NCI-H2081 treated with DMSO at 0.1 percent for 48 hours (cell line): ENCODE results near the gene CAND1.
"Not testable (repeated sequence)": the region's sequence is repeated elsewhere in the genome, so short reads cannot be mapped to it uniquely, and the experiment has no call there.

Experiments
- DNase-seq: peaks from one replicate; lab custom pipeline; 2025; lab: John Stamatoyannopoulos, UW

The CAND1 gene

DNA sequence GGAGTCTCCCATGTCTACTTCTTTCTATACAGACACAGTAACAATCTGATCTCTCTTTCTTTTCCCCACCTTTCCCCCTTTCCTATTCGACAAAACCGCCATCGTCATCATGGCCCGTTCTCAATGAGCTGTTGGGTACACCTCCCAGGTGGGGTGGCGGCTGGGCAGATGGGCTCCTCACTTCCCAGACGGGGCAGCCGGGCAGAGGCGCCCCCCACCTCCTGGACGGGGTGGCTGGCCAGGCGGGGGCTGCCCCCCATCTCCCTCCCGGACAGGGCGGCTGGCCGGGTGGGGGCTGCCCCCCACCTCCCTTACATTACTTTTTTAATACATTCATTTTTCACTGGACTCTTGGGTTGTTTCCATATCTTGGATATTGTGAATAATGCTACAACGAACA lies 71.9 kb downstream of the CAND1 start:
- DNase-seq = not testable (repeated sequence)

DNA sequence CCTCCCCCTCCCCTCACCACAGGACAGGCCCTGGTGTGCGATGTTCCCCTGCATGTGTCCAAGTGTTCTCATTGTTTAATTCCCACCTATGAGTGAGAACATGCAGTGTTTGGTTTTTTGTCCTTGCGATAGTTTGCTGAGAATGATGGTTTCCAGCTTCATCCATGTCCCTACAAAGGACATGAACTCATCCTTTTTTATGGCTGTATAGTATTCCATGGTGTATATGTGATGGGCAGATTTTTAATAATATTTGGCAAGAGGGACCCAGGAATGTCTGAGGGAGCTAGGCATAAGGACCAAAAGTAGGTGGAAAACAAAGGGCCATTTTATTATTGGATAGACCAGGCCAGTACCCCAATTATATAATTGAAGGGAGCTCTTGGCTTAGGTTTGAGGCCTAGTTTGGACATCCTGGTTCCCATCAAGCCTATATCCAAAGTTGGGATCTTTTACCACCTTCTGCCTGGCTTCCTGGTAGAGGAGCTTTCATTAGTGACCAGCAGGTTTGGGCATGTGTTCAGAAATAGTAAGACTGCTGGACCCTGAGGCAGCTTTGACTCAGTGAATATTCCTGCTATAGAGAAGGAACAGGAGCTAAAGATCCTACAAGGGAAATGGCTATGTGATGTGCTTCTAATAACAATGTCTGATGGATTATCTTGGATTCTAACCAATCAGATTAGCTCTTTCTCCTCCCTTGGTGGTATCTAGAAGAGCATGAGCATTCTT lies 76.0 kb downstream of the CAND1 start:
- DNase-seq = no peak

DNA sequence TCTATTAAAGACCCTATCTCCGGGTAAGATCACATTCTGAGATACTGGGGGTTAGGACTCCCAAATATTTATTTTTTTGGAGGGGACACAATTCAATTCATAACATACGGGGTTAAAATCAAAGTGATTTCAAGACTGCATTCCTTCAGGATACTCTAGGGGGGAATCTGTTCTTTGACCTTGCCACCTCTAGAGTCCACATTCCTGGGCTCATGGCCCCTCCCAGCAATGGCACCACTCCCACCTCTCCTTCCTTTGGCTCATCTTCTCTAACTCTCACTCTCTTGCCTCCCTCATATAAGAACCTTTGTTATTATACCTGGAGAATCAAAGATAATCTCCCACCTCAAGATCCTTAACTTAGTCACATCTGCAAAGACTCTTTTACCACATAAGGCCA lies 79.5 kb downstream of the CAND1 start:
- no peak for DNase-seq

DNA sequence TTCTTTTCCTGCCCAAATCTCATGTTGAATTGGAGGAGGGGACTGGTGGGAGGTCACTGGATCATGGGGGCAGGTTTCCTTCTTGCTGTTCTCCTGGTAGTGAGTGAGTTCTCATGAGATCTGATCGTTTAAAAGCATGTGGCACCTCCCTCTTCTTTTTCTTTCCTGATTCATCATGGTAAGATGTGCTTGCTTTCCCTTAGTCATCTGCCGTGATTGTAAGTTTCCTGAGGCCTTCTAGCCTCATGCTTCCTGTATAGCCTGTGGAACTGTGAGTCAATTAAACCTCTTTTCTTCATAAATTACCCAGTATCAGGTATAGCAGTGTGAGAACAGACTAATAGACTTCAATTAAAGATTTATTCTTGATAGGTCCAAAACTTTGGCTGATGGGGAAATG lies 83.5 kb downstream of the CAND1 start:
- DNase-seq = no peak

DNA sequence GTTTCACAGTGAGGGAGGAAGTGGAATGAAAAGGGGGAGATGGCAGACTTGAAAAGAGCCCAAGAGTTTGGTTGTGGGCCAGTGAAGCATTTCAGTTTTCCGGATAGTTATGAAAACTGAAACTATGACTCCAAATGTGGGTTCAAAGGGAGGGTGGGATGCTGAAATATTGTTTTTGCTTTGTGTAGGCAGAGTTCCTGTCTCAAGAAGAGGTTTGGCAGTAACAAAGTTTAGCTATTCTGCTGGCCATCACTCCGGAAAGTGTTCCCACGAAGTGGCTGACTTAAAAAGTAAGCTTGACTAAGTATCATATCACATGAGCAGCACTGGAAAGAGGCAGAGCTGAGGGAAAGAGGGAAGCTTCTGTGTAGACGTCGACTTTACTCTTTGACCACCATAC lies 85.2 kb downstream of the CAND1 start:
- DNase-seq = no peak

DNA sequence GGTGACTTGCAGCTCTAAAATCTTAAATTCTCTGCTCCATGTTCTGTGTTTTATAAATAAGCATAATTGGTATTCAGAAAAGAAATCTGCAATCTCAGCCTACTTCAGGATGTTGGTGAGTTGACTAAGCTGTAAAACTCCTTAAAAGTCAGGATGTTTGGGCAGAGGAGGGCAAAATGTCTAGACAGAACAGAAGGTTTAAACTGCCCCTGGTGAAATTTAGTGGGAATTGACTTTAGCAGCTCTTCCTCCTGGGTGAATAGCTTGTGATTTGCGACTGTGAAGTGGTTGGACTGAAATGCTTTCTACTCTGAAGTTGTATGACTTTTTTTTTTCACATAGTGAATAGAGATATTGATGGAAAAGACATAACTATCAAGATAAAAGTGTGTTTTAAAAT lies 85.8 kb downstream of the CAND1 start:
- no peak for DNase-seq

DNA sequence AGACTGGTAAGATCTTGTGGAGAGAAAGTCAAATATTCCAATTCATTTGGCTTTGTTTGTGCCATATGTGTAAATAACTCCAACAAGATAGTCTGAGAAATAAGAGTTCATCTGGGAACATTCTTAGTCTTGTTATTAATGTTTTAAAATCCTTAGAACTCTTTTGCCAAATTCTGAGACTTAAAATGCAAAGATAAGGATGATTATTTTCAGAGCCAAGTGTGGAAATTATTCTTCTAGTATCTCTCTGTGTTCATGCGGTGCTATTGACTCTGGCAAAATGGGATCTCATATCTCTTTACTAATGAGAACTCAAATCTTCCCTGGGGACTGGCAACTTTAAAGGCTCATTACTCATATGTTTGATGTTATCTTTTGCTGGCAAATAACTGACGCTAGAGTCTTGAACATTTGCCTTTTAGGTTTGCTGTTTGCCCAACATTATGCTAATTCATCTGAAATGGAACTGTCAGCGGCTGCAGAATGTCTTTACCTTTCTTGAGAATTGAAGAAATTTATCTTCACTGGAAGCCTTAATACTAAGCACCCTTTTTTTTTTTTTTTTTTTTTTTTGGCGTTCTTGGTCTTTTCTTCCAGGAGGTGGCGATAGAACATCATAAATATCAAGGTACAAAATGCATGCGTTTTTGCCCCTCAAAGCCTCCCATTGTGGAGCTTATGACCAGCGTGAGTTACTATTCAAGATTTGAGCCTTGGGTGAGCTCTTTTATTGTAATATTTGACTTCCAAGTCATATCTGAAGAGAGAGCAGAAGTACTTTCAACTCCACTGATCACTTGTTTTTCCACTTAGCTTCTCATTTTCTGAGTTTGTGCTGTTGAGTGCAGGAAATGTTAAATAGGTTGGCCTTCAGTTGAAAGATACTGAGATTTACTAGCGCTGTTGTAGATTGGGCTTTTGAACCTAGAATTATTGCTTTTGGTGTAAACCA lies 86.5 kb downstream of the CAND1 start:
- peak; percentile 34 for DNase-seq

DNA sequence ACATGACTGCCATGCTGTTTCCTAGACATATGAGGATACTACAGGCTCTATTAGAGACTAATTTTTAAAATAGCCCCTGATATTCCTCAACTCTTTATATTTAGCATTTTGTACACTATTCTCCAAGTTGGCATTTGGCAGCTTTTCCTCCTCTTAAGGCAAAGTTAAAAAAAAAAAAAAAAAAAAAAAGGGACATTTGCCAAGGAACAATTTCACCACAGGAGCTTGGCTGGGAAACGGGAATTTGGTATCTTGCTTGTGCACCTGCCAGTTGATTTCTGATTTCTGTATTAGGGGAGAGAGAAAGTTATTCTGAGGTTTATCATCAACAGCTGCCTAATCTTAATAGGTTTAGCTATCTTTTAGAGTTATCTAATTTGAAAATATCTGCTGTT lies 87.2 kb downstream of the CAND1 start:
- DNase-seq = peak; percentile 11

DNA sequence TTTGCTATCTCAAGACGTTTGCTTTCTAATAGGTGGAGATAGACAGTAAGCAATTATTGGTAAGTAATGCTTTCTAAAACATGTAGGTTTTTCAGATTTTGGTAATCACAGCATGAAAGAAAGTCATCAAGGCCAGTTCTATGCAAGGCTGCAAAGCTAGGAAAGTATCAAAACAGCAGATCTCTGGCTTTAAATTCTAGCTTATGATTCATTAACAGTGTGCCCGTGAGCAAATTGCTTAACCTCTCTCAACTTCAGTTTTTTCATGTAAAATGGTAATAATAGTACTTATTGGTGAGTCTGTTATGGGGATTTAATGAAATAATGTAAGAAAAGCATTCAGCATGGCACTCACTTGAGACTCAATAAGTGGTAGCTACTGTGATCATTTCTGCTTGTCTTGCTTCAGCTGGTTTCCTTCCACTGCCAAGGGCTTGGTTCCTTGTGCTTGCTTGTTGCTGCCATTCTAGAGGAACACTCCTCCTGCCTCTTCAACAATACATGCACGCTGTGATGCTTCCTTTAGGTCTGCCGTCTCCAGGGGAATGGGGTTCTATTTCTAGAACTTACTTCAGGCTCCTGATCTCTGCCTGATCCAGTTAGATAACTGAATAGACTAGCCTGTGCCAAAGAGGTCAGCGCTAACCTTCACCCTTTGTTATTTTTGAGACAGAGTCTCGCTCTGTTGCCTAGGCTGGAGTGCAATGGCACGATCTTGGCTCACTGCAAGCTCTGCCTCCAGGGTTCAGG lies 88.4 kb downstream of the CAND1 start:
- no peak for DNase-seq

DNA sequence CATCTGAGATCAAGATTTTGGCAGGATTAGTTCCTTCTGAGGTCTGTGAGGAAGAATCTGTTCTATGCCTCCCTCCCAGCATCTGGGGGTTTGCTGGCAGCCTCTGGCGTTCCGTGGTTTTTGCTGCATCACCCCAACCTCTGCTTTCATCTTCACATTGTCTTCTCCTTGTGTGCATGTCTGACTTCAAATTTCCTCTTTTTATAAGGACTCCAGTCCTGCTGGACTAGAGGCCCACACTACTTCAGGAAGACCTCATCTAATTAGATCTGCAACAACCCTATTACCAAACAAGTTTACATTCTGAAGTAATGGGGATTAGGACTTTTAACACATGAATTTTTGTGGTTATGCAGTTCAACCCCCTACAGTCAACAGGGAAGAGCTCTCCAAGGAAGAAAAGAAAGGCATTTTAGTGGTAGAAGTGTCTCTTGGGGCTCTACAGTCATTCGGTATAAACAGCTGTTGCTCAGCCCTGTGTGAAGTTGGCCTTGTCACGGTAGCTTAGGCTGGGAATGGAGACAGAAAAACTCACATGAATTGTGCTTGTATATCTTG lies 89.7 kb downstream of the CAND1 start:
- no peak for DNase-seq

DNA sequence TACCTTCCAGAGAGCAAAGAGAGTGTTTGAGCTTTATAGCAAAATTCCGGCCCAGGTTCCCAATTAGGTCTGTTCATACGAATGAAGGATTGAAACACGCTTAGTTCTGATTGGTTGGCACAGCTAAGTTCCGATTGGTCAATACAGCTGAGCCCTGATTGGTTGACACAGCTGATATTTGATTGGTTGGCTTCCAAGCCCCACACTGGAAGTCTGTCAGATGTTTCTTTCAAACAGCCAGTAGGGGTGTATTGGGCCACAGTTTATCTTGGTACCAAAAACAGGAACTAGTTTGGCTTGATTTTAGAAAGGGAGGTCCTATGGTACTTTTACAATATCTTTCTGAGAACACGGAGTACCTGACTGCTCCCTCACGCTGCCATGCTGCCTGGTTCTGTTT lies 93.4 kb downstream of the CAND1 start:
- no peak for DNase-seq

DNA sequence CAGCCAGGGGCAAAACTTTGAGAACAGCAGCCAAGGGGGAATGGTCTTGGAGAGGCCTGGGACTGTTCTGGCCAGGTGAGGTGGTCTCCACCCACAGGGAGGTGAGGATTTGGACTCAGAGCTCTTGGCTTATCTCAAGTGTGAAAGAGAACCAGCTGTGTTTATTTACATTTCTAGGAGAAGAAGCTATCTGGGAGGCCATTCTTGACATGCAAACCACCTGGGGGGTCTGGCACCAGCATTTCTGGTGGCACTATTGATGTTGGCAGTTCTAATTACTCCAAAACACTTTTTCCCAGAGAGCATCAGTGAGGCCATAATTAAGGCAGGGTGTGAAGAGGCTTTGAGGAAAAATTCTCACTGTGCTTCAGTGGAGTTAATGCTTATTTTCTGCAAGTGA lies 95.1 kb downstream of the CAND1 start:
- DNase-seq = no peak

DNA sequence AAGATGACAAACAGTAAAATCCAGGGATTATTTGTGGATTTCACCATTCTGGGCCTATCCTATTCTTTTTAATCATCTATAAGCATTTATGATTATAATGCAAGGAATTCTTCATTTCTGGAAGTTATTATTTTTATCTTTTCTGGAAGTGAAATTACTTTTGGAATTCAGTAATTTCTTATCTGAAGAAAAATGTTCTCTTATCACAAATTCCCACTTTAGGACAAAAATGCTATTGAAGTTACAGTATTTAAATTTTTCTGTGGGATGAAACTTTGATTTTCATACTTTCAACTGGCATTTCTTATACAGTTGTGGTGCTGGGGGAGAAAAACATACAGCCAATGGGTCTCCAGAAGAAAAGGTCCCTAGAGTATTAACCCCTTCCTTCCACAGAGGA lies 96.0 kb downstream of the CAND1 start:
- no peak for DNase-seq

DNA sequence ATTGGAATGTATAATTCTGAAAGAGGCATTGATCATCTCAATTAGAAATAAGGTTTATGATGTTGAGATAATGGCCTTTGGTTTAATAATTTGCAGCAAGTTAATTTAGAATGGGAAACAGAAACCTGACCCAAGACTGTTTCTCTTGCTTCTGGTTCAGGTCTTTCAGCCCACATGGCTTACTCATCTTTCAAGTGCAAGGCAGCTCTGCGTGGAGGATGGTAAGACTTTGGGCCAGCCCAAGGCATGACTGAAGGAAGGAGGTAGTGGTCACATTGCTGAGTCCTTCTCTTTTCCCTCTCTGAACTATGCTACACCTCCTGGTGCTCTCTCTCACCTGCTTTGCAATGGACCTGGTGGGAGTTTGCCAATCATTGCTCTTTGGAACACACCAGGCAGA lies 98.7 kb downstream of the CAND1 start:
- DNase-seq = no peak
